Aorta (tissue), 5 donors: ENCODE data around the gene GPHN. TPM values are rescaled to one million over a fixed set of nuclear protein-coding genes. Genes with fewer than 3 reads are reported as not detected.

Source experiments
- ATAC-seq: fragments of 200-7000 bp; cut with Tn5 transposase; one replicate; pipeline ENCODE4 v1.9.1; 2022; ENCODE audit warnings: moderate library complexity; ENCODE audit not compliant: low FRiP score
- DNase-seq, 2 donors: peaks; one replicate each; pipeline ENCODE4 v3.0.0-alpha.2; 2020
- H3K27ac ChIP-seq, 2 donors: one replicate each; pipeline ENCODE4 v1.5.1; 2013; ENCODE audit warnings: low read length in 2 of 2, mild to moderate bottlenecking in 2 of 2, moderate library complexity in 2 of 2, control low read depth in 1 of 2, inconsistent platforms in 1 of 2, low read depth in 1 of 2
- H3K27me3 ChIP-seq, 2 donors: one replicate each; pipeline ENCODE4 v1.6.1; 2013; ENCODE audit warnings: control low read depth in 1 of 2, low read length in 1 of 2, mild to moderate bottlenecking in 1 of 2, moderate library complexity in 1 of 2; ENCODE audit not compliant: insufficient read depth in 2 of 2, control insufficient read depth in 1 of 2
- H3K36me3 ChIP-seq, 2 donors: one replicate each; pipeline ENCODE4 v1.6.1; 2013; ENCODE audit warnings: control low read depth in 1 of 2, low read length in 1 of 2, mild to moderate bottlenecking in 1 of 2; ENCODE audit not compliant: insufficient read depth in 2 of 2, control insufficient read depth in 1 of 2
- H3K4me1 ChIP-seq, 2 donors: one replicate each; pipeline ENCODE4 v1.6.1; 2013; ENCODE audit warnings: low read length in 2 of 2, control low read depth in 1 of 2, mild to moderate bottlenecking in 1 of 2, moderate library complexity in 1 of 2; ENCODE audit not compliant: insufficient read depth in 2 of 2, control insufficient read depth in 1 of 2
- H3K4me3 ChIP-seq, 2 donors: one replicate each; pipeline ENCODE4 v1.5.1; 2013; ENCODE audit warnings: low read length in 2 of 2, control low read depth in 1 of 2, mild to moderate bottlenecking in 1 of 2
- H3K9me3 ChIP-seq: one replicate; pipeline ENCODE4 v1.6.1; 2013; ENCODE audit warnings: mild to moderate bottlenecking, low read length; ENCODE audit not compliant: control insufficient read depth
- WGBS, 2 donors: extraction: QIAGEN DNeasy Blood & Tissue Kit; methylation state at CpG; one replicate each; pipeline ENCODE4 v1.1.7; 2013; 5-methylcytosine and 5-hydroxymethylcytosine counted together
- intact Hi-C, 2 donors: fragments of 100-400 bp; cut with DNase I; formaldehyde crosslinking; loops; one replicate each; pipeline versions ENCODE4 v1.14.2 to v1.15.0; 2022
- polyA plus RNA-seq, 2 donors: library from polyadenylated mRNA; stranded (reverse); fragments of 200-250 nt; gene quantifications; one replicate each; pipeline ENCODE4 v1.2.3, GENCODE V29; 2013
- total RNA-seq, 2 donors: library from RNA; stranded (reverse); fragmentation: NEBNext Ultra II Directional; extraction: Animal tissue kit (Norgen Biotek cat#: 25700); gene quantifications; one replicate each; pipeline ENCODE4 v1.2.1, GENCODE V29; 2021
- donor health status: healthy with polysubstance abuse.
- donor health status: Bipolar disorder and iron deficiency.
- donor health status: DM: no; HTN: no; CAD: no.
- donor health status: DM: no; HTN: no; CAD: no.
- donor health status: DM: yes; HTN: yes; CAD: no.

GPHN gene
- total and polyA plus RNA-seq, 4 donors: 6.3 to 22.2 (median 14.4) TPM

- WGBS, 2 donors: 98% methylated on average over 1 of the region's 1 CpG
- no peak for ATAC-seq
Measured at GRCh38 chr14:66790101-66790500, 282.2 kb downstream of the GPHN start.

DNA sequence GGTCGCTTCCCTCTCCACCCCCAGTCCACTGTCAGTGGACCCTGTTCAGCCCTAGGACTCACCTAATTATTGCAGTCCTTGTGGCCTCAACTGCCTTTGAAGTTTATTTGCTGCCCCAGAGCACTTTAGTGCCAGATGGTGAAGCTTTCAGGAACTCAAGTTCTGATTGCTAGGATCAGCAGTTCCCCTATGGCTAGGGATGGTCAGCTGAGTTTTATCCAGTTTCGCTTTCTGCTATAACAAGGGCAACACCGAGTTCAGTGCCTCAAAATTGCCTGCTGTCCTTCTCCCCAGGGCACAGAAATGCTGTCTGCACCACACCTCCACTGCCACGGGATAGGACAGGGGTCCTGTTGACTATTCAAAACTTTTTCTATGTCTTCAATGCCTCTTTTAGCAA lies 295.0 kb downstream of the GPHN start:
- H3K9me3 ChIP-seq: no peaks in the 10 kb centered on the region
- no peak for DNase-seq
- ATAC-seq: no peak
- H3K36me3 ChIP-seq: no peaks in the 10 kb centered on the region
- WGBS, 2 donors: 94 to 96% methylated on average over 4 of the region's 4 CpGs
- H3K27me3 ChIP-seq: no peaks in the 10 kb centered on the region
- H3K4me3 ChIP-seq: no peak overlapping the region
- intact Hi-C loops: no loop called here
- no peak overlapping the region for H3K27ac ChIP-seq
- H3K4me1 ChIP-seq: peaks cover 0 to 4% of the 10 kb centered on the region in 2 donors

More at GRCh38 chr14:66790101-66790500, 282.2 kb downstream of the GPHN start:
- Histone ChIP-seq H3K27ac (no peak overlapping the region), H3K4me1 (no peaks in the 10 kb centered on the region), H3K27me3 (no peaks in the 10 kb centered on the region), H3K36me3 (no peaks in the 10 kb centered on the region), H3K4me3 (no peak overlapping the region), H3K9me3 (peaks cover 1% of the 10 kb centered on the region)
- DNase-seq: no peak
- intact Hi-C loops: no loop called here

GRCh38 chr14:66804141-66804540 lies 296.2 kb downstream of the GPHN start:
- DNase-seq (no peak), ATAC-seq (no peak)
- WGBS, 2 donors: 76 to 77% methylated on average over 1 of the region's 1 CpG
- intact Hi-C loops: no loop called here
- Histone ChIP-seq H3K4me1 (peaks cover 0 to 4% of the 10 kb centered on the region in 2 donors), H3K27me3 (no peaks in the 10 kb centered on the region), H3K4me3 (no peak overlapping the region), H3K9me3 (no peaks in the 10 kb centered on the region), H3K27ac (no peak overlapping the region), H3K36me3 (no peaks in the 10 kb centered on the region)

DNA sequence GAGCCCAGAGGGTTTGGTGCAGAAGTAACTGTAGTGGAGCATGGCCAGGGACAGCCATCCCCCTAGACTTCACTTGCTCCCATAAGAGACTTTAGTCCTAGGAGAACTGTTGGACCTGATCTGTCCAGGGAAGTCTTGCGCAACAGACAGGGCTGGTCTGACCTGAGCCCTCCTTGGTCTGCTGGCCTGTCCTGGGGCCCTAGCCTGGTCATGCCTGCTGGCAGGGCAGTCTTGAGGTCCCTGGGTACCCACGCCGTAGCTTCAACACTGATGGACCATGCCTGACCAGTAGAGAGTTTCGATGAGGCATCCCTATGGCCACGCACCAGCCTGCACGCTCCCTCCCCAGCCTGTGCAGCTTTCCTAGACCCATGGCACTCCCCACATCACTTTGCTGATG lies 305.7 kb downstream of the GPHN start:
- intact Hi-C loops: no loop called here
- no peak overlapping the region for H3K4me3 ChIP-seq
- WGBS, 2 donors: 91 to 99% methylated on average over 6 of the region's 6 CpGs
- ATAC-seq: no peak
- peaks cover 5% of the 10 kb centered on the region for H3K9me3 ChIP-seq
- H3K27ac ChIP-seq: no peak overlapping the region
- no peaks in the 10 kb centered on the region for H3K27me3 ChIP-seq
- no peak for DNase-seq
- H3K4me1 ChIP-seq: no peaks in the 10 kb centered on the region
- H3K36me3 ChIP-seq: no peaks in the 10 kb centered on the region

DNA sequence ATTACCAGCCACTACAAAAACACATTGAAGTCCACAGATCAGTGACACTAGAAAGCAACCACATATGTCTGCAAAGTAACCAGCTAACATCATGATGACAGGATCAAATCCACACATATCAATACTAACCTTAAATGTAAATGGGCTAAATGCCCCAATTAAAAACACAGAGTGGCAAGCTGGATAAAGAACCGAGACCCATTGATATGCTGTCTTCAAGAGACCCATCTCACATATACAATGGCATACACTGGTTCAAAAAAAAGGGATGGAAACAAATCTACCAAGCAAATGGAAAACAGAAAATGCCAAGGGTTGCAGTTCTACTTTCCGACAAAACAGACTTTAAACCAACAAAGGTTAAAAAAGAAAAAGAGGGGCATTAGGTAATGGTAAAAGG lies 307.7 kb downstream of the GPHN start:
- H3K27ac ChIP-seq: no peak overlapping the region
- no peaks in the 10 kb centered on the region for H3K27me3 ChIP-seq
- peaks cover 5% of the 10 kb centered on the region for H3K9me3 ChIP-seq
- intact Hi-C loops: no loop called here
- DNase-seq: no peak
- no peak overlapping the region for H3K4me3 ChIP-seq
- ATAC-seq: no peak
- 98% methylated on average over 2 of the region's 2 CpGs for WGBS, 2 donors
- H3K4me1 ChIP-seq: no peaks in the 10 kb centered on the region
- no peaks in the 10 kb centered on the region for H3K36me3 ChIP-seq

DNA sequence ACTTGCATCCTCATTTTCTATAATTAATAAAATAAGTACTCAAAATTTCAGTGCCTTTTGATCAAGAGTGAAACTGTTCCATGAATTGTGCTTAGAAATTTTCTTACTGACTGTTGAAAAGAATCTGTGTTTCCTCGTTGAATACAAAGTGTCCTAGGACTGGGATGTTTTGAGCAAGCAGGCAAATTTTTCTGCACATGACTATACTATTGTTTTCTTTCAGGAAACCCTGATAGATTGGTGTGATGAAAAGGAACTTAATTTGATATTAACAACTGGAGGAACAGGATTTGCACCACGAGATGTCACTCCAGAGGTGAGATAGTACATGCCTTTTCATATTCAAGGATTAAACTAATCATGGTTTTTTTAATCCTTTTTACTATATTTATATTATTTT lies 316.3 kb downstream of the GPHN start:
- no peaks in the 10 kb centered on the region for H3K36me3 ChIP-seq
- intact Hi-C loops: no loop called here
- no peak overlapping the region for H3K27ac ChIP-seq
- ATAC-seq (no peak), DNase-seq (no peak)
- H3K4me1 ChIP-seq: no peaks in the 10 kb centered on the region
- H3K9me3 ChIP-seq: no peaks in the 10 kb centered on the region
- no peak overlapping the region for H3K4me3 ChIP-seq
- H3K27me3 ChIP-seq: no peaks in the 10 kb centered on the region
- 37 to 54% methylated on average over 2 of the region's 2 CpGs for WGBS, 2 donors

DNA sequence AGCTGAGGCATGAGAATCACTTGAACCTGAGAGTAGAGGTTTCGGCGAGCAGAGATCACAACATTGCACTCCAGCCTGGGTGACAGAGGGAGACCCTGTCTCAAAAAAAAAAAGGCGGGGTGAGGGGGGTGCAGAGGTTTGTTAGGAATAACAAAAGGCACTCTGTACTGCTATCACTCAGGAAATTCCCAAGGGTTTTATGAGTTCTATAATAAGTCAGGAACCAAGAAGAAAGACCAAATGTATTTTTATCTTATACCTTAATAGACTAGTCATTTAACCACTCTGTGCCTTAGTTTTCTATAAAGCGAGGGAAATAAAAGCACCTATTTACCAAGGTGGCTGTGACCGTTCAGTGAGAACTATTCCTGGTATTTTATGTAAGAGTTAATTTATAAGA lies 319.2 kb downstream of the GPHN start:
- Histone ChIP-seq H3K4me3 (no peak overlapping the region), H3K9me3 (no peaks in the 10 kb centered on the region), H3K36me3 (no peaks in the 10 kb centered on the region), H3K27ac (no peak overlapping the region), H3K4me1 (no peaks in the 10 kb centered on the region), H3K27me3 (no peaks in the 10 kb centered on the region)
- WGBS, 2 donors: 95 to 97% methylated on average over 5 of the region's 5 CpGs
- DNase-seq (no peak), ATAC-seq (no peak)
- intact Hi-C loops: no loop called here

DNA sequence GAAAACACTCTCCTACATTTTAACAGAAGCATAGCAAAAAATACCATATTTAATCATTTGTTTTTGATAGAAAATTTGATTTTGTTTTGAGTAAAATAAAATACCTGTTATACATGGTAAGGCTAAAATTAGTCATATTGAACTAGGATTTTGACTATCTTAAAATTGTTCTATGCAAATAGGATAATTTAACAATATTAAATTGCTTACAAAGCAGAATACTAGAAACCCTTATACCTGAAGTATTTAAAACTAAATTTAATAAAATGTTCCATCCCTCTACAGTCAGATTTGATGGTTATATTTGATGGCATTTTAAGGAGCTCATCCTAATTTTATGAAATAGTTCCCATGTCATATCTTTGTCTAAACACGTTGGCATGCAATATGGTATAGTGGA lies 323.2 kb downstream of the GPHN start:
- H3K4me1 ChIP-seq: no peaks in the 10 kb centered on the region
- no peaks in the 10 kb centered on the region for H3K9me3 ChIP-seq
- no peaks in the 10 kb centered on the region for H3K36me3 ChIP-seq
- DNase-seq (no peak), ATAC-seq (no peak)
- intact Hi-C loops: no loop called here
- H3K4me3 ChIP-seq: no peak overlapping the region
- H3K27me3 ChIP-seq: no peaks in the 10 kb centered on the region
- WGBS, 2 donors: 88 to 98% methylated on average over 1 of the region's 1 CpG
- no peak overlapping the region for H3K27ac ChIP-seq

- intact Hi-C loops: no loop called here
- 72 to 84% methylated on average over 2 of the region's 2 CpGs for WGBS, 2 donors
- H3K27ac ChIP-seq: no peak overlapping the region
- no peaks in the 10 kb centered on the region for H3K36me3 ChIP-seq
- H3K9me3 ChIP-seq: no peaks in the 10 kb centered on the region
- ATAC-seq (no peak), DNase-seq (no peak)
- no peak overlapping the region for H3K4me3 ChIP-seq
- no peaks in the 10 kb centered on the region for H3K4me1 ChIP-seq
- H3K27me3 ChIP-seq: no peaks in the 10 kb centered on the region
Measured at GRCh38 chr14:66833816-66834215, 325.9 kb downstream of the GPHN start.
